ENCODE data around the gene LRP1. TPM values are rescaled to one million over a fixed set of nuclear protein-coding genes. Genes with fewer than 3 reads are reported as not detected.

LRP1 gene
- total and polyA plus RNA-seq, 2 of the 4 experiments (the other 2 are of a cell fraction) = 73.1 to 142 TPM

- CTCF ChIA-PET = interaction anchor here (0.6 kb wide), 1 partner anchor 19 kb away, joined by 6 read pairs; no protein-coding TSS in a partner anchor
- no peak overlapping the region for H3K56ac ChIP-seq (ENCODE audit: extremely low read depth, insufficient read depth, low read length)
- no peak overlapping the region for H4K8ac ChIP-seq (ENCODE audit: low read depth in 2 of 2, low read length in 2 of 2)
- H3K27ac ChIP-seq (ENCODE audit: insufficient read depth, low read length) = no peak overlapping the region
- H3K18ac ChIP-seq (ENCODE audit: low read depth, low read length) = no peak overlapping the region
- no peak overlapping the region for H2BK5ac ChIP-seq (ENCODE audit: low read depth, low read length, poor library complexity, severe bottlenecking)
- peaks cover 10 to 57% of the 10 kb centered on the region in 2 experiments for H3K79me1 ChIP-seq (ENCODE audit: low read depth in 1 of 2, low read length in 2 of 2)
- no peak overlapping the region for H2BK20ac ChIP-seq (ENCODE audit: low read depth, low read length)
- dilution Hi-C loops (cut with HindIII; ENCODE audit: low sequenced_read_pairs, unreplicated experiment) = no loop called here
- no peak overlapping the region for H3K4me3 ChIP-seq (ENCODE audit: insufficient read depth, low read depth, low read length)
- H2AFZ ChIP-seq (replicated peaks; ENCODE audit: low read length, poor library complexity) = peak overlapping the region; percentile 40
- no peaks in the 10 kb centered on the region for H3K27me3 ChIP-seq (ENCODE audit: control insufficient read depth, insufficient read depth, low read length)
- H3K9me3 ChIP-seq (ENCODE audit: control insufficient read depth, insufficient read depth, low read length) = no peaks in the 10 kb centered on the region
- intact Hi-C loops (cut with micrococcal nuclease) = no loop called here
- H3K4me1 ChIP-seq (ENCODE audit: control insufficient read depth, insufficient read depth, low read length) = peaks cover 12% of the 10 kb centered on the region
- in situ Hi-C loops (cut with MboI; ENCODE audit: low sequenced_read_pairs) = no loop called here
- 94% methylated on average over 9 of the region's 23 CpGs; no CpG with 5 or more reads in 1 of the 2 experiments for WGBS, 2 experiments (ENCODE audit: extremely low coverage in 2 of 2, insufficient read length in 1 of 2)
- H4K91ac ChIP-seq (ENCODE audit: insufficient read depth, low read depth, low read length) = no peak overlapping the region
- no peak overlapping the region for H4K5ac ChIP-seq (ENCODE audit: low read depth, low read length)
- no peak for ATAC-seq (ENCODE audit: low read depth)
- H3K14ac ChIP-seq (replicated peaks; ENCODE audit: low read depth, low read length) = no peak overlapping the region
- H3K9me1 ChIP-seq (ENCODE audit: insufficient read depth, low read length) = peaks cover 6% of the 10 kb centered on the region; the same call in 1 of the 2 replicates
- no peak overlapping the region for H2AK5ac ChIP-seq (ENCODE audit: low read depth, low read length)
- no peak for DNase-seq
- POLR2A ChIA-PET (ENCODE audit: unreplicated experiment) = no interaction called here
- H2BK15ac ChIP-seq (ENCODE audit: low read depth, low read length) = no peak overlapping the region
- BruUV-seq (replicated peaks) = no TSS peak
- H3K9ac ChIP-seq (ENCODE audit: low read depth, low read length) = no peak overlapping the region
- no peak overlapping the region for H2BK120ac ChIP-seq (ENCODE audit: low read depth, low read length)
- H2AK9ac ChIP-seq (replicated peaks; ENCODE audit: low read depth, low read length, poor library complexity) = no peak overlapping the region
- TF ChIP-seq ELK1 (IDR thresholded peaks at IDR 0.05; ENCODE audit: borderline replicate concordance, low read depth, low read length) = no peak
- TF ChIP-seq MXI1 (IDR thresholded peaks at IDR 0.05; ENCODE audit: borderline replicate concordance, low read depth, low read length) = no peak
- no peak for TF ChIP-seq CEBPB (IDR thresholded peaks at IDR 0.05; ENCODE audit: low read depth, low read length)
- TF ChIP-seq CTCF (conservative IDR thresholded peaks at IDR 0.05; ENCODE audit: low read depth, low read length) = no peak
- no peak for TF ChIP-seq RAD21 (IDR thresholded peaks at IDR 0.05; ENCODE audit: low read length)
- no peak for TF ChIP-seq RCOR1 (IDR thresholded peaks at IDR 0.05; ENCODE audit: insufficient replicate concordance, low read length)
- TF ChIP-seq POLR2A (IDR thresholded peaks at IDR 0.05; ENCODE audit: low read depth, low read length) = no peak
- no peak for TF ChIP-seq MAFK (IDR thresholded peaks at IDR 0.05; ENCODE audit: low read depth, low read length)
- TF ChIP-seq, protein P1, sequence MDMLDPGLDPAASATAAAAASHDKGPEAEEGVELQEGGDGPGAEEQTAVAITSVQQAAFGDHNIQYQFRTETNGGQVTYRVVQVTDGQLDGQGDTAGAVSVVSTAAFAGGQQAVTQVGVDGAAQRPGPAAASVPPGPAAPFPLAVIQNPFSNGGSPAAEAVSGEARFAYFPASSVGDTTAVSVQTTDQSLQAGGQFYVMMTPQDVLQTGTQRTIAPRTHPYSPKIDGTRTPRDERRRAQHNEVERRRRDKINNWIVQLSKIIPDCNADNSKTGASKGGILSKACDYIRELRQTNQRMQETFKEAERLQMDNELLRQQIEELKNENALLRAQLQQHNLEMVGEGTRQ (IDR thresholded peaks at IDR 0.05; ENCODE audit: low read depth, low read length) = no peak
- H3K4ac ChIP-seq (ENCODE audit: low read depth, low read length) = no peak overlapping the region
- H4K20me1 ChIP-seq (ENCODE audit: insufficient read depth, low read length) = peaks cover 50% of the 10 kb centered on the region
- H3K23ac ChIP-seq (ENCODE audit: low read depth, low read length) = no peak overlapping the region
- H3K36me3 ChIP-seq (ENCODE audit: control insufficient read depth, insufficient read depth, low read length) = peaks cover 86% of the 10 kb centered on the region
- H3K4me2 ChIP-seq (ENCODE audit: low read depth, low read length) = no peak overlapping the region
Measured at GRCh38 chr12:57169046-57169795, 40.9 kb downstream of the LRP1 start.

Measured in IMR-90 (cell line).